ENCODE measurements around the gene SLC17A7.

Gene SLC17A7

GRCh38 chr19:49438261-49438660 lies 3.1 kb downstream of the SLC17A7 start:
- Histone ChIP-seq H3K36me3 (no peaks in the 10 kb centered on the region), H3K4me1 (peaks cover 6% of the 10 kb centered on the region; the same call in 1 of the 2 replicates), H3K4me3 (ENCODE audit: low read depth, low read length) (no peak overlapping the region), H3K9me3 (no peaks in the 10 kb centered on the region), H3K27me3 (peaks cover 59% of the 10 kb centered on the region)
- no peak for DNase-seq
- no peak for TF ChIP-seq CTCF (IDR thresholded peaks at IDR 0.05; ENCODE audit: low read depth, low read length)

- peak; percentile 67 for DNase-seq
- no peaks in the 10 kb centered on the region for H3K9me3 ChIP-seq
- peaks cover 4% of the 10 kb centered on the region; the same call in 1 of the 2 replicates for H3K4me1 ChIP-seq
- peaks cover 68% of the 10 kb centered on the region for H3K27me3 ChIP-seq
- no peak for TF ChIP-seq CTCF (IDR thresholded peaks at IDR 0.05; ENCODE audit: low read depth, low read length)
- H3K4me3 ChIP-seq (ENCODE audit: low read depth, low read length), result no peak overlapping the region
- no peaks in the 10 kb centered on the region for H3K36me3 ChIP-seq
Observed at GRCh38 chr19:49437231-49437630, 4.1 kb downstream of the SLC17A7 start.

GRCh38 chr19:49436381-49437017 lies 4.8 kb downstream of the SLC17A7 start:
- Histone ChIP-seq H3K4me1 (no peaks in the 10 kb centered on the region; the same call in 1 of the 2 replicates), H3K27me3 (peaks cover 67% of the 10 kb centered on the region), H3K4me3 (ENCODE audit: low read depth, low read length) (peak overlapping the region; percentile 22; the same call in 1 of the 2 replicates), H3K36me3 (no peaks in the 10 kb centered on the region), H3K9me3 (no peaks in the 10 kb centered on the region)
- no peak for TF ChIP-seq CTCF (IDR thresholded peaks at IDR 0.05; ENCODE audit: low read depth, low read length)
- peak; percentile 81 for DNase-seq

GRCh38 chr19:49435670-49436069 lies 5.7 kb downstream of the SLC17A7 start:
- H3K9me3 ChIP-seq, result no peaks in the 10 kb centered on the region
- H3K4me1 ChIP-seq, result no peaks in the 10 kb centered on the region; the same call in 1 of the 2 replicates
- peaks cover 63% of the 10 kb centered on the region for H3K27me3 ChIP-seq
- DNase-seq, result no peak
- H3K4me3 ChIP-seq (ENCODE audit: low read depth, low read length), result no peak overlapping the region
- TF ChIP-seq CTCF (IDR thresholded peaks at IDR 0.05; ENCODE audit: low read depth, low read length), result no peak
- no peaks in the 10 kb centered on the region for H3K36me3 ChIP-seq

- H3K9me3 ChIP-seq, result no peaks in the 10 kb centered on the region
Observed at GRCh38 chr19:49434907-49435583, 6.3 kb downstream of the SLC17A7 start.

More at GRCh38 chr19:49434907-49435583, 6.3 kb downstream of the SLC17A7 start:
- H3K4me3 ChIP-seq (ENCODE audit: low read depth, low read length), result no peak overlapping the region
- no peaks in the 10 kb centered on the region for H3K4me1 ChIP-seq
- no peaks in the 10 kb centered on the region for H3K36me3 ChIP-seq
- no peak for DNase-seq
- TF ChIP-seq CTCF (IDR thresholded peaks at IDR 0.05; ENCODE audit: low read depth, low read length), result no peak
- H3K27me3 ChIP-seq, result peaks cover 58% of the 10 kb centered on the region

Data from BE2C (cell line).